Measurements from ENCODE around the gene HSBP1L1. TPM values are rescaled to one million over a fixed set of nuclear protein-coding genes. Genes with fewer than 3 reads are reported as not detected.

HSBP1L1 gene
- total and polyA plus RNA-seq, 2 of the 8 experiments (the other 6 are each of a cell fraction or from before 2014, with no cell fraction given): 1.0 to 1.3 TPM

DNA sequence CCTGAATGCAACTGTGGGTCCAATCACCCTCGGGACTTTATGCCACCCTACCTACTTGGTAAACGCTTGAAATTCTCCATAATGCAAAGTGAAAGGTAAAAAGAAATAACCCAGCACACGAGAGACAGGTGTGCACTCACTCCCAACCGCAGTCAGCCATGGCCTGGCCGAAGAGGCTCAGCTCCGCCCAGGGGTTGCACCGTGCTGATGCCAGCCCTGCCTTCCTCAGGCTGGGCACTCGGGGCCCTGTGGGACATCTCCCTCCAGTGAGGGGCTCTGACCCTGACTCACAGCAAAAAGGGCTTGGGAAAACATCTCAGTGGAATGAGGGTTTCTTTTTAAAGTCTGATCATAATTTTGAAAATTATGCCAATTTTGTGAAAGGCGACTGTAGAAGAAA, 26.2 kb upstream of the HSBP1L1 start (continued):
- TF ChIP-seq, protein P1, sequence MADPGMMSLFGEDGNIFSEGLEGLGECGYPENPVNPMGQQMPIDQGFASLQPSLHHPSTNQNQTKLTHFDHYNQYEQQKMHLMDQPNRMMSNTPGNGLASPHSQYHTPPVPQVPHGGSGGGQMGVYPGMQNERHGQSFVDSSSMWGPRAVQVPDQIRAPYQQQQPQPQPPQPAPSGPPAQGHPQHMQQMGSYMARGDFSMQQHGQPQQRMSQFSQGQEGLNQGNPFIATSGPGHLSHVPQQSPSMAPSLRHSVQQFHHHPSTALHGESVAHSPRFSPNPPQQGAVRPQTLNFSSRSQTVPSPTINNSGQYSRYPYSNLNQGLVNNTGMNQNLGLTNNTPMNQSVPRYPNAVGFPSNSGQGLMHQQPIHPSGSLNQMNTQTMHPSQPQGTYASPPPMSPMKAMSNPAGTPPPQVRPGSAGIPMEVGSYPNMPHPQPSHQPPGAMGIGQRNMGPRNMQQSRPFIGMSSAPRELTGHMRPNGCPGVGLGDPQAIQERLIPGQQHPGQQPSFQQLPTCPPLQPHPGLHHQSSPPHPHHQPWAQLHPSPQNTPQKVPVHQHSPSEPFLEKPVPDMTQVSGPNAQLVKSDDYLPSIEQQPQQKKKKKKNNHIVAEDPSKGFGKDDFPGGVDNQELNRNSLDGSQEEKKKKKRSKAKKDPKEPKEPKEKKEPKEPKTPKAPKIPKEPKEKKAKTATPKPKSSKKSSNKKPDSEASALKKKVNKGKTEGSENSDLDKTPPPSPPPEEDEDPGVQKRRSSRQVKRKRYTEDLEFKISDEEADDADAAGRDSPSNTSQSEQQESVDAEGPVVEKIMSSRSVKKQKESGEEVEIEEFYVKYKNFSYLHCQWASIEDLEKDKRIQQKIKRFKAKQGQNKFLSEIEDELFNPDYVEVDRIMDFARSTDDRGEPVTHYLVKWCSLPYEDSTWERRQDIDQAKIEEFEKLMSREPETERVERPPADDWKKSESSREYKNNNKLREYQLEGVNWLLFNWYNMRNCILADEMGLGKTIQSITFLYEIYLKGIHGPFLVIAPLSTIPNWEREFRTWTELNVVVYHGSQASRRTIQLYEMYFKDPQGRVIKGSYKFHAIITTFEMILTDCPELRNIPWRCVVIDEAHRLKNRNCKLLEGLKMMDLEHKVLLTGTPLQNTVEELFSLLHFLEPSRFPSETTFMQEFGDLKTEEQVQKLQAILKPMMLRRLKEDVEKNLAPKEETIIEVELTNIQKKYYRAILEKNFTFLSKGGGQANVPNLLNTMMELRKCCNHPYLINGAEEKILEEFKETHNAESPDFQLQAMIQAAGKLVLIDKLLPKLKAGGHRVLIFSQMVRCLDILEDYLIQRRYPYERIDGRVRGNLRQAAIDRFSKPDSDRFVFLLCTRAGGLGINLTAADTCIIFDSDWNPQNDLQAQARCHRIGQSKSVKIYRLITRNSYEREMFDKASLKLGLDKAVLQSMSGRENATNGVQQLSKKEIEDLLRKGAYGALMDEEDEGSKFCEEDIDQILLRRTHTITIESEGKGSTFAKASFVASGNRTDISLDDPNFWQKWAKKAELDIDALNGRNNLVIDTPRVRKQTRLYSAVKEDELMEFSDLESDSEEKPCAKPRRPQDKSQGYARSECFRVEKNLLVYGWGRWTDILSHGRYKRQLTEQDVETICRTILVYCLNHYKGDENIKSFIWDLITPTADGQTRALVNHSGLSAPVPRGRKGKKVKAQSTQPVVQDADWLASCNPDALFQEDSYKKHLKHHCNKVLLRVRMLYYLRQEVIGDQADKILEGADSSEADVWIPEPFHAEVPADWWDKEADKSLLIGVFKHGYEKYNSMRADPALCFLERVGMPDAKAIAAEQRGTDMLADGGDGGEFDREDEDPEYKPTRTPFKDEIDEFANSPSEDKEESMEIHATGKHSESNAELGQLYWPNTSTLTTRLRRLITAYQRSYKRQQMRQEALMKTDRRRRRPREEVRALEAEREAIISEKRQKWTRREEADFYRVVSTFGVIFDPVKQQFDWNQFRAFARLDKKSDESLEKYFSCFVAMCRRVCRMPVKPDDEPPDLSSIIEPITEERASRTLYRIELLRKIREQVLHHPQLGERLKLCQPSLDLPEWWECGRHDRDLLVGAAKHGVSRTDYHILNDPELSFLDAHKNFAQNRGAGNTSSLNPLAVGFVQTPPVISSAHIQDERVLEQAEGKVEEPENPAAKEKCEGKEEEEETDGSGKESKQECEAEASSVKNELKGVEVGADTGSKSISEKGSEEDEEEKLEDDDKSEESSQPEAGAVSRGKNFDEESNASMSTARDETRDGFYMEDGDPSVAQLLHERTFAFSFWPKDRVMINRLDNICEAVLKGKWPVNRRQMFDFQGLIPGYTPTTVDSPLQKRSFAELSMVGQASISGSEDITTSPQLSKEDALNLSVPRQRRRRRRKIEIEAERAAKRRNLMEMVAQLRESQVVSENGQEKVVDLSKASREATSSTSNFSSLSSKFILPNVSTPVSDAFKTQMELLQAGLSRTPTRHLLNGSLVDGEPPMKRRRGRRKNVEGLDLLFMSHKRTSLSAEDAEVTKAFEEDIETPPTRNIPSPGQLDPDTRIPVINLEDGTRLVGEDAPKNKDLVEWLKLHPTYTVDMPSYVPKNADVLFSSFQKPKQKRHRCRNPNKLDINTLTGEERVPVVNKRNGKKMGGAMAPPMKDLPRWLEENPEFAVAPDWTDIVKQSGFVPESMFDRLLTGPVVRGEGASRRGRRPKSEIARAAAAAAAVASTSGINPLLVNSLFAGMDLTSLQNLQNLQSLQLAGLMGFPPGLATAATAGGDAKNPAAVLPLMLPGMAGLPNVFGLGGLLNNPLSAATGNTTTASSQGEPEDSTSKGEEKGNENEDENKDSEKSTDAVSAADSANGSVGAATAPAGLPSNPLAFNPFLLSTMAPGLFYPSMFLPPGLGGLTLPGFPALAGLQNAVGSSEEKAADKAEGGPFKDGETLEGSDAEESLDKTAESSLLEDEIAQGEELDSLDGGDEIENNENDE (IDR thresholded peaks at IDR 0.05; ENCODE audit: insufficient replicate concordance, low read length): no peak
- no peak for TF ChIP-seq HDAC6 (IDR thresholded peaks at IDR 0.05; ENCODE audit: low read depth, low read length)
- TF ChIP-seq, protein P2, sequence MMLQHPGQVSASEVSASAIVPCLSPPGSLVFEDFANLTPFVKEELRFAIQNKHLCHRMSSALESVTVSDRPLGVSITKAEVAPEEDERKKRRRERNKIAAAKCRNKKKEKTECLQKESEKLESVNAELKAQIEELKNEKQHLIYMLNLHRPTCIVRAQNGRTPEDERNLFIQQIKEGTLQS (IDR thresholded peaks at IDR 0.05; ENCODE audit: insufficient read depth, low read depth, low read length): no peak
- no peak for TF ChIP-seq CEBPB (IDR thresholded peaks at IDR 0.05; ENCODE audit: low read depth, low read length)
- TF ChIP-seq TAF1 (IDR thresholded peaks at IDR 0.05; ENCODE audit: low read depth, low read length): no peak
- TF ChIP-seq SIRT6 (IDR thresholded peaks at IDR 0.05; ENCODE audit: low read length): no peak
- no peak for TF ChIP-seq KDM5A (IDR thresholded peaks at IDR 0.05; ENCODE audit: low read length)
- no peak for TF ChIP-seq POLR2A (IDR thresholded peaks at IDR 0.05; ENCODE audit: control extremely low read depth in 1 of 2, low read depth in 2 of 2, low read length in 2 of 2)
- TF ChIP-seq, protein P3, sequence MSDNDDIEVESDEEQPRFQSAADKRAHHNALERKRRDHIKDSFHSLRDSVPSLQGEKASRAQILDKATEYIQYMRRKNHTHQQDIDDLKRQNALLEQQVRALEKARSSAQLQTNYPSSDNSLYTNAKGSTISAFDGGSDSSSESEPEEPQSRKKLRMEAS (IDR thresholded peaks at IDR 0.05): no peak
- no peak for TF ChIP-seq SP2 (IDR thresholded peaks at IDR 0.05; ENCODE audit: low read length)
- no peak for TF ChIP-seq MAFK (IDR thresholded peaks at IDR 0.05; ENCODE audit: low read depth, low read length)
- TF ChIP-seq BRCA1 (IDR thresholded peaks at IDR 0.05; ENCODE audit: low read depth, low read length): no peak
